Breast epithelium (tissue), 4 donors: ENCODE data around the gene KRTAP6-1. TPM values are rescaled to one million over a fixed set of nuclear protein-coding genes. Genes with fewer than 3 reads are reported as not detected.

Experiments
- DNase-seq, 2 donors: peaks; one replicate each; pipeline ENCODE4 v3.0.0-alpha.2; 2019; ENCODE audit warnings: low spot score in 2 of 2
- H3K27ac ChIP-seq, 2 donors: fragments of 200-600 bp; sonication (generic) in 1 of 2; one replicate each; pipeline ENCODE4 v1.5.1; 2016 to 2019; ENCODE audit warnings: mild to moderate bottlenecking in 1 of 2
- H3K27me3 ChIP-seq, 2 donors: fragments of 200-600 bp; sonication (generic) in 1 of 2; one replicate each; pipeline versions ENCODE4 v1.5.1 to v1.6.0; 2017 to 2019; ENCODE audit warnings: control low read depth in 1 of 2, mild to moderate bottlenecking in 1 of 2
- H3K36me3 ChIP-seq: fragments of 200-600 bp; one replicate; pipeline ENCODE4 v1.5.1; 2019
- H3K4me1 ChIP-seq, 2 donors: fragments of 200-600 bp; sonication (generic); one replicate each; pipeline ENCODE4 v1.5.1; 2016 to 2019; ENCODE audit warnings: control low read depth in 1 of 2
- H3K4me3 ChIP-seq, 3 donors: fragments of 200-600 bp; sonication (generic); 1 replicate in 2 of 3; 2 replicates in 1 of 3; pipeline ENCODE4 v1.5.1; 2016 to 2019; ENCODE audit warnings: mild to moderate bottlenecking in 3 of 3, moderate library complexity in 2 of 3
- H3K9me3 ChIP-seq, 2 donors: fragments of 200-600 bp; sonication (generic) in 1 of 2; one replicate each; pipeline ENCODE4 v1.5.1; 2016 to 2019; ENCODE audit warnings: control low read depth in 1 of 2
- POLR2A ChIP-seq: fragments of 450-650 bp; IDR thresholded peaks from one replicate; pipeline ENCODE4 v1.6.1; 2016; ENCODE audit warnings: antibody characterized with exemption, mild to moderate bottlenecking, moderate library complexity
- POLR2AphosphoS5 ChIP-seq, 3 donors: sonication (generic); formaldehyde crosslinking; IDR thresholded peaks; one replicate each; pipeline ENCODE4 v1.6.1; 2017; ENCODE audit warnings: antibody characterized with exemption in 3 of 3
- intact Hi-C: fragments of 100-400 bp; cut with DNase I; formaldehyde crosslinking; loops from one replicate; pipeline ENCODE4 v1.15.1; 2023; ENCODE audit warnings: low total_unique reads
- total RNA-seq, 3 donors: library from RNA; depleted of rRNA; stranded (reverse); fragments of >200 nt; gene quantifications; one replicate each; pipeline ENCODE4 v1.1.0, GENCODE V29; 2016
- TF ChIP-seq, protein P1 (sequence below), 3 donors: fragments of 450-650 bp; IDR thresholded peaks; one replicate each; pipeline ENCODE4 v1.5.1; 2016 to 2017; ENCODE audit warnings: antibody characterized with exemption in 3 of 3, mild to moderate bottlenecking in 3 of 3, moderate library complexity in 3 of 3

KRTAP6-1 gene
- total RNA-seq, 3 donors from 2014 or later = not detected

DNA sequence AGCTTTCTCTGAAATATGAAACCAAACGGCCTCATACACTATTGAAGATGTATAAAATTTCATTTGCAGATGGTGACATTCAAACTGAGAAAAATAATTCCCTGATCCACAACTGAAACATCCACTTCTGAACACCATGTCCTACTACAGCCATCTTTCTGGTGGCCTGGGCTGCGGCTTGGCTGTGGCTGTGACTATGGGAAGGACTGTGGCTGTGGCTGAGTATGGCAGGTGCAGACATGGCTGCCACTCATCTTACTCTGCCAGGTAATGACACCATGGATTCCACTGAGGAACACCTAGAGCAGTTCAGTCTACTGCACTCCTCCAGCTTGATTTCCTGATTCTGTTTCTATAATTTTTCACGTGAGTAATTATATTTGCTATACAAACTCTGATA, 6.8 kb upstream of the KRTAP6-1 start, which contains the start of gene KRTAP20-4:
Gene KRTAP20-4 (plus strand): TSS at position 106 of the 400 bp plus-strand sequence.
- TF ChIP-seq POLR2A (no peak), POLR2AphosphoS5 (IDR thresholded peaks at IDR 0.05) (no peak)
- TF ChIP-seq, protein P1, sequence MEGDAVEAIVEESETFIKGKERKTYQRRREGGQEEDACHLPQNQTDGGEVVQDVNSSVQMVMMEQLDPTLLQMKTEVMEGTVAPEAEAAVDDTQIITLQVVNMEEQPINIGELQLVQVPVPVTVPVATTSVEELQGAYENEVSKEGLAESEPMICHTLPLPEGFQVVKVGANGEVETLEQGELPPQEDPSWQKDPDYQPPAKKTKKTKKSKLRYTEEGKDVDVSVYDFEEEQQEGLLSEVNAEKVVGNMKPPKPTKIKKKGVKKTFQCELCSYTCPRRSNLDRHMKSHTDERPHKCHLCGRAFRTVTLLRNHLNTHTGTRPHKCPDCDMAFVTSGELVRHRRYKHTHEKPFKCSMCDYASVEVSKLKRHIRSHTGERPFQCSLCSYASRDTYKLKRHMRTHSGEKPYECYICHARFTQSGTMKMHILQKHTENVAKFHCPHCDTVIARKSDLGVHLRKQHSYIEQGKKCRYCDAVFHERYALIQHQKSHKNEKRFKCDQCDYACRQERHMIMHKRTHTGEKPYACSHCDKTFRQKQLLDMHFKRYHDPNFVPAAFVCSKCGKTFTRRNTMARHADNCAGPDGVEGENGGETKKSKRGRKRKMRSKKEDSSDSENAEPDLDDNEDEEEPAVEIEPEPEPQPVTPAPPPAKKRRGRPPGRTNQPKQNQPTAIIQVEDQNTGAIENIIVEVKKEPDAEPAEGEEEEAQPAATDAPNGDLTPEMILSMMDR (IDR thresholded peaks at IDR 0.05) = no peak
- intact Hi-C loops = no loop called here

DNA sequence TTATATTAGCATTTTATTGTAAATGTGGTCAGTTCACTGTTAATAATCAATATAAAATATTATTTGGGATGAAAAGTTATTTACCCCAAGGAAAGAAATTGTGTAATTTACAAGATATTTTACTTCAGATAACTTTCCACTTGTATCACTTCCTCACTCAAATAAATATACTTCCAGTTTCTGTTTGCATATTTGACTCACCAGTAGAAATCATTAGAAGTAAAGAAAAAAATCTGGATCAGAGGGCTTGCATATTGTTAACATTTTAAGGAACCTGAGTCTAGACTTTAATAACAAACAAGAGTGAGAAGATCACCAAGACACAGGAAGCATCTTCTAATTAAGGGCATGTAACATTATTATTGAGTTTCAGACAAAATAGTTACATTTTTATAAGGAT, 6.3 kb upstream of the KRTAP6-1 start:
- no peak for DNase-seq
- Histone ChIP-seq H3K27me3 (no peaks in the 10 kb centered on the region), H3K4me1 (no peaks in the 10 kb centered on the region), H3K4me3 (no peak overlapping the region), H3K27ac (no peak overlapping the region), H3K9me3 (peaks cover 0 to 5% of the 10 kb centered on the region in 2 donors), H3K36me3 (no peaks in the 10 kb centered on the region)
- TF ChIP-seq POLR2A = no peak
- TF ChIP-seq POLR2AphosphoS5 (IDR thresholded peaks at IDR 0.05) = no peak
- TF ChIP-seq, protein P1 (IDR thresholded peaks at IDR 0.05) = no peak
- intact Hi-C loops = no loop called here

More for the DNA sequence above, 6.8 kb upstream of the KRTAP6-1 start, which contains the start of gene KRTAP20-4:
- no peaks in the 10 kb centered on the region for H3K27me3 ChIP-seq
- H3K4me3 ChIP-seq = no peak within 1 kb of the TSS
- no peak for DNase-seq
- H3K9me3 ChIP-seq = peaks cover 0 to 10% of the 10 kb centered on the region in 2 donors
- no peaks in the 10 kb centered on the region for H3K36me3 ChIP-seq
- H3K27ac ChIP-seq = no peak within 1 kb of the TSS
- H3K4me1 ChIP-seq = no peaks in the 10 kb centered on the region

DNA sequence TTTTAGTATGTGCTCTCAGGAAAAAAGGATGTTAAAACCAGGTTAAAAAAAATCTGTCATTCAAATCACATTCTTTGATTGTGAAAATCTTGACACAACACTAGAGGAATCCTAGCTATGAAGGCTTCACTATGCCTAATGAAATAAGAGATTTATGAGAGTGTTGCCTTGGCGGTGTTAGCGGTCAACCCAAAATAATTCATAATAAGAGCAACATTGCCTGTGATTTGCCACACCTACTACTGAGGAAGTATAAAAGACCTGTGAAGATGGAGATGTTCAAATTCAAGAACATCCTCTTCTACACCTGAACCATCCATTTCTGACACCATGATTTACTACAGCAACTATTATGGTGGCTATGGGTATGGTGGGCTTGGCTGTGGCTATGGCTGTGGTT, 2.4 kb upstream of the KRTAP6-1 start, which contains the start of gene KRTAP20-1:
Gene KRTAP20-1 (plus strand): TSS at position 301 of the 400 bp plus-strand sequence. CDS start 30 bp downstream, at position 331.
- H3K9me3 ChIP-seq = no peaks in the 10 kb centered on the region
- intact Hi-C loops = no loop called here
- no peaks in the 10 kb centered on the region for H3K27me3 ChIP-seq
- DNase-seq = no peak
- TF ChIP-seq, protein P1 (IDR thresholded peaks at IDR 0.05) = no peak
- TF ChIP-seq POLR2AphosphoS5 (IDR thresholded peaks at IDR 0.05) (no peak), POLR2A (no peak)
- H3K36me3 ChIP-seq = no peaks in the 10 kb centered on the region
- H3K27ac ChIP-seq = no peak within 1 kb of the TSS
- no peaks in the 10 kb centered on the region for H3K4me1 ChIP-seq
- H3K4me3 ChIP-seq = no peak within 1 kb of the TSS

DNA sequence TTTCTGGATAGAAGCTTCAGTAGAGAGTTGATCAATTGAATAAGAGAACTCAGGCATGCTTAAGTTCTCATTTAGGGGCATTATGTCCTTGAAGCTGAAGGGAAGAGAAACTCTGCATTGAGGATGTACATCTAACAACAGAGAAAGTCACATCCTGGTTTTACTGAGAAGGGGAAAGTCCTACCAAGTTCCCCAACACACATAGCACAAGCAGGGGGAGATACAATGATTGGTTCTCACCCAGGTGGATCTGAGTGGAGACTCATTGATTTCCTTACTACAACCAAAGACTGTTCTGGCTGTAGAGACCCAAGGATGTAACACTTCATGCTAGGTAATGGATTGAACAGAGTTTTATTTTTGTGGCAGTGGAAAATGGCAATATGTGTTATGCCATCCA, 1.5 kb upstream of the KRTAP6-1 start:
- H3K36me3 ChIP-seq = no peaks in the 10 kb centered on the region
- no peaks in the 10 kb centered on the region for H3K27me3 ChIP-seq
- intact Hi-C loops = no loop called here
- H3K4me1 ChIP-seq = no peaks in the 10 kb centered on the region
- no peak overlapping the region for H3K27ac ChIP-seq
- H3K9me3 ChIP-seq = no peaks in the 10 kb centered on the region
- no peak for DNase-seq
- H3K4me3 ChIP-seq = no peak overlapping the region
- TF ChIP-seq POLR2AphosphoS5 (IDR thresholded peaks at IDR 0.05) (no peak), POLR2A (no peak)
- TF ChIP-seq, protein P1 (IDR thresholded peaks at IDR 0.05) = no peak

DNA sequence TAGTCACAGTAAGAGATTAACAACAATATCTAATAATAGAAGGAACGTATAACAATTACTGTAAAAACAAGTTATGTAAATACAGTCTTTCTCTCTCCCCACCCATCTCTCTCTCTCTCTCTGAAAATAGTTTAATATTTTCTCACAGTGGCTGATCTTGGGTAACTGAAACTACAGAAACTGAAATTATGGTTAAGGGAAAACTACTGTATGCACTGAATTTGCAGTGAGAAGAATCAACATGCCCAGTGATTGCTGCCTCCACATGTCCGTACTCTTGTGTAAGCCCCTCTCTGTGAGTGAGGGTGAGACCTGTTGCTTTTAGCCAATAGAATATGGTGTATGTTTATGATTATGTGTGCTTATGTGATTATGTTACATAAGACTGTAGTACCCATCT, 1.6 kb downstream of the KRTAP6-1 start:
- DNase-seq = no peak
- Histone ChIP-seq H3K4me3 (no peak overlapping the region), H3K27me3 (no peaks in the 10 kb centered on the region), H3K4me1 (no peaks in the 10 kb centered on the region), H3K36me3 (no peaks in the 10 kb centered on the region), H3K27ac (no peak overlapping the region), H3K9me3 (no peaks in the 10 kb centered on the region)
- intact Hi-C loops = loop anchor here (5.0 kb wide), 1 partner anchor 680 kb away; no protein-coding TSS in a partner anchor
- TF ChIP-seq POLR2A (no peak), POLR2AphosphoS5 (IDR thresholded peaks at IDR 0.05) (no peak)
- TF ChIP-seq, protein P1 (IDR thresholded peaks at IDR 0.05) = no peak
